Measurements from ENCODE around the gene NHLRC4.

DNA sequence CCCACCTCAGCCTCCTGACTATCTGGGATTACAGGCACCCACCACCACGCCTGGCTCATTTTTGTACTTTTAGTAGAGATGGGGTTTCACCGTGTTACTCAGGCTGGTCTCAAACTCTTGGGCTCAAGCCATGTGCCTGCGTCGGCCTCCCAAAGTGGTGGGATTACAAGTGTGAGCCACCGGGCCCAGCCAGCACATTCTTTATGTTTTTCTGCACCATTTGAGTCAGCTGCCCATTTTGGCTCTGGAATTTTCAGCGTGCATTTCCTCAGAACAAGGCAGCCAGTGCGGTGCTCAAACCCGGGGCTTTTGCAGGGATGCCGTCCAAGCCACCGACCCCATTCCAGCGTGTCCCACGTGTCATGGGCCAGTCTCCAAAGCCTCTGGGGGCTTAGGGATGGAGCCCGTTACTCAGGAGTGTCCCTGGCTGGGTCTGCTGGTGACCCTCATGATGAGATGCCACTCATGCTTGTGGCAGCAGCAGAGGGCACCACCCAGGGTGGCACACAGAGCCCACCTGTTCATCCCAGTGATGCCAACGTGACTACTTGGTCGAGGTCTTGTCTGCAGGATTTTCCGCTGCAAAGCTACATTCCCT is 19.3 kb downstream of the NHLRC4 start:
- TF ChIP-seq POLR2A (IDR thresholded peaks at IDR 0.05) = no peak
- TF ChIP-seq, protein P1, sequence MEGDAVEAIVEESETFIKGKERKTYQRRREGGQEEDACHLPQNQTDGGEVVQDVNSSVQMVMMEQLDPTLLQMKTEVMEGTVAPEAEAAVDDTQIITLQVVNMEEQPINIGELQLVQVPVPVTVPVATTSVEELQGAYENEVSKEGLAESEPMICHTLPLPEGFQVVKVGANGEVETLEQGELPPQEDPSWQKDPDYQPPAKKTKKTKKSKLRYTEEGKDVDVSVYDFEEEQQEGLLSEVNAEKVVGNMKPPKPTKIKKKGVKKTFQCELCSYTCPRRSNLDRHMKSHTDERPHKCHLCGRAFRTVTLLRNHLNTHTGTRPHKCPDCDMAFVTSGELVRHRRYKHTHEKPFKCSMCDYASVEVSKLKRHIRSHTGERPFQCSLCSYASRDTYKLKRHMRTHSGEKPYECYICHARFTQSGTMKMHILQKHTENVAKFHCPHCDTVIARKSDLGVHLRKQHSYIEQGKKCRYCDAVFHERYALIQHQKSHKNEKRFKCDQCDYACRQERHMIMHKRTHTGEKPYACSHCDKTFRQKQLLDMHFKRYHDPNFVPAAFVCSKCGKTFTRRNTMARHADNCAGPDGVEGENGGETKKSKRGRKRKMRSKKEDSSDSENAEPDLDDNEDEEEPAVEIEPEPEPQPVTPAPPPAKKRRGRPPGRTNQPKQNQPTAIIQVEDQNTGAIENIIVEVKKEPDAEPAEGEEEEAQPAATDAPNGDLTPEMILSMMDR (IDR thresholded peaks at IDR 0.05) = no peak
